Stimulated activated memory B cell treated with anti-CD40 and anti-IgM and Interleukin-4, amounts not matched to agents 10 μg/mL and 1 μg/mL and 100 μg/mL, for 72 hours (primary cell): Measurements from ENCODE around the gene CCNT2.
"Not testable (repeated sequence)": the region's sequence is repeated elsewhere in the genome, so short reads cannot be mapped to it uniquely, and the experiment has no call there.

Source experiments
- ATAC-seq: fragments of 150-1000 bp; cut with Tn5 transposase; 2 replicates; pipeline ENCODE4 v1.10.0; 2021
- H3K27ac Mint-ChIP-seq: one replicate; pipeline ENCODE4 v1.8.0; 2022; ENCODE audit warnings: mild to moderate bottlenecking, mixed read lengths
- H3K27me3 Mint-ChIP-seq: one replicate; pipeline ENCODE4 v1.8.0; 2022; ENCODE audit warnings: mixed read lengths
- H3K36me3 Mint-ChIP-seq: one replicate; pipeline ENCODE4 v1.8.0; 2022; ENCODE audit warnings: mixed read lengths
- H3K4me1 Mint-ChIP-seq: one replicate; pipeline ENCODE4 v1.8.0; 2022; ENCODE audit warnings: mixed read lengths
- H3K4me3 Mint-ChIP-seq: one replicate; pipeline ENCODE4 v1.8.0; 2022; ENCODE audit warnings: mild to moderate bottlenecking, moderate library complexity, mixed read lengths
- H3K9me3 Mint-ChIP-seq: one replicate; pipeline ENCODE4 v1.8.0; 2022; ENCODE audit warnings: mixed read lengths

CCNT2 gene

DNA sequence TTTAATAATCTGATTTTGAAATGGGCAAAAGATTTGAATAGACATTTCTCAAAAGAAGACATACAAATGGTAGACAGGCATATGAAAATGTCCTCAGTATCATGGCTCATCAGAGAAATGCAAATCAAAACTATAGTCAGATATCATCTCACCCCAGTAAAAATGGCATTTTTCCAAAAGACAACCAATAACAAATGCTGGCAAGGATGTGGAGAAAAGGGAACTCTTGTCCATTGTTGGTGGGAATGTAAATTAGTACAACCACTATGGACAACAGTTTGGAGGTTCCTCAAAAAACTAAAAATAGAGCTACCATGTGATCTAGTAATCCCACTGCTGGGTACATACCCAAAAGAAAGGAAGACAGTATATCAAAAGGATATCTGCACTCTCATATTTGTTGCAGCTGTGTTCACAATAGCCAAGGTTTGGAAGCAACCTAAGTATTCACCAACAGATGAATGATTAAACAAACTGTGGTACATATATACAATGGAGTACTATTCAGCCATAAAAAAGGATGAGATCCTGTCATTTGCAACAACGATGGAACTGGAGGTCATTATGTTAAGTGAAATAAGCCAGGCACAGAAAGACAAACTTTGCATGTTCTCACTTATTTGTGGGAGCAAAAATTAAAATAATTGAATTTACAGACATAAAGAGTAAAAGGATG lies 11.0 kb upstream of the CCNT2 start:
- not testable (repeated sequence) for H3K27me3 Mint-ChIP-seq, ATAC-seq, H3K4me1 Mint-ChIP-seq, H3K27ac Mint-ChIP-seq, H3K4me3 Mint-ChIP-seq, H3K9me3 Mint-ChIP-seq
- H3K36me3 Mint-ChIP-seq: peaks cover 12% of the 10 kb centered on the region

DNA sequence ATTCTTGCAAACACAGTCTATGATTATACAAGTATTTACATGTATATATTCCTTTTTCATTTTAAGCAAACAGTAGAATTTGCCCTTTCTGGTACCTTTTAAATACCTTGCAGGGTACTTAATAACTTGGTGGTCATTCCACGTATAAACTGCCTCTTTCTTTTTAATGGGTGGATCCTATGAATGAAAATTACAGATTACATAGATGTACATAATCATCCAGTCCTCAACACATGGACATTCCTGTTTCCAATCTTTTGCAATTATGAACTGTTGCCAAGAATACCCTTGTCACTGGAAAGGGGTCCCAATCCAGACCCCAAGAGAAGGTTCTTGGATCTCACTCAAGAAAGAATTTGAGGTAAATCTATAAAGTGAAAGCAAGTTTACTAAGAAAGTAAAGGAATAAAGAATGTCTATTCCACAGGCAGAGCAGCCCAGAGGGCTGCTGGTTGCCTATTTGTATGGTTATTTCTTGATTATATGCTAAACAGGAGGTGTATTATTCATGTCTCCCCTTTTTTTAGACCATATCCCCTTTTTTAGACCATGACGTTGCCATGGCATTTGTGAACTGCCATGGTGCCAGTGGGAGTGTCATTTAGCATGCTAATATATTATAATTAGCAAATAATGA lies 7.7 kb upstream of the CCNT2 start:
- no peak for ATAC-seq
- H3K4me3 Mint-ChIP-seq: no peak overlapping the region
- H3K4me1 Mint-ChIP-seq: no peaks in the 10 kb centered on the region
- peaks cover 12% of the 10 kb centered on the region for H3K36me3 Mint-ChIP-seq
- no peaks in the 10 kb centered on the region for H3K27me3 Mint-ChIP-seq
- H3K9me3 Mint-ChIP-seq: no peaks in the 10 kb centered on the region
- H3K27ac Mint-ChIP-seq: no peak overlapping the region

DNA sequence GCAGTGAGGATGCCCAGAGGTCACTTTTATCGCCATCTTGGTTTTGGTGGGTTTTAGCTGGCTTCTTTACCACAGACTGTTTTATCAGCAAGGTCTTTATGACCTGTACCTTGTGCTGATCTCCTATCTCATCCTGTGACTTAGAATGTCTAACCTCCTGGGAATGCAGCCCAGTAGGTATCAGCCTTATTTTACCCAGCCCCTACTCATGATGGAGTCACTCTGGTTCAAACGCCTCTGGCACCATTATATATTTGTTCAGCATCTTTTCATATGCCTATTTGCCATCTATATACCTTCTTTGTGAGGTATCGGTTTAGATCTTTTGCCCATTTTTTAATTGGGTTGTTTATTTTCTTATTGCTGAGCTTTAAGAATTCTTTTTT lies 7.2 kb upstream of the CCNT2 start:
- no peak for ATAC-seq

DNA sequence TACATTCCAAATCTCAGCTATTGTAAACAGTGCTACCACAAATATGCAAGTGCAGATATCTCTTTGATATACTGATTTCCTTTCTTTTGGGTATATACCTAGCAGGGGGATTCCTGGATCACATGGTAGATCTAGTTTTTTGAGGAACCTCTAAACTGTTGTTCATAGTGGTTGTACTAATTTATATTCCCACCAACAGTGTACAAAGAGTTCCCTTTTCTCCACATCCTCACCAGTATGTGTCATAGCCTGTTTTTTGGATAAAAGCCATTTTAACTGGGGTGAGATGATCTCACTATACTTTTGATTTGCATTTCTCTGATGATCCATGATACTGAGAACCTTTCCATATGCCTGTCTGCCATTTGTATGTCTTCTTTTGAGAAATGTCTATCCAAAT lies 6.3 kb upstream of the CCNT2 start:
- Mint-ChIP-seq H3K27me3 (no peaks in the 10 kb centered on the region), H3K36me3 (peaks cover 12% of the 10 kb centered on the region), H3K27ac (no peak overlapping the region), H3K9me3 (no peaks in the 10 kb centered on the region), H3K4me1 (peaks cover 6% of the 10 kb centered on the region), H3K4me3 (no peak overlapping the region)
- ATAC-seq: no peak

More for the DNA sequence above, 7.2 kb upstream of the CCNT2 start:
- Mint-ChIP-seq H3K9me3 (no peaks in the 10 kb centered on the region), H3K27ac (no peak overlapping the region), H3K4me1 (no peaks in the 10 kb centered on the region), H3K4me3 (no peak overlapping the region), H3K27me3 (no peaks in the 10 kb centered on the region), H3K36me3 (peaks cover 12% of the 10 kb centered on the region)

GRCh38 chr2:134917360-134917865 lies 1.2 kb upstream of the CCNT2 start:
- ATAC-seq: no peak
- Mint-ChIP-seq H3K27me3 (no peaks in the 10 kb centered on the region), H3K4me3 (peak overlapping the region; percentile 93), H3K4me1 (peaks cover 21% of the 10 kb centered on the region), H3K36me3 (peaks cover 6% of the 10 kb centered on the region), H3K9me3 (no peaks in the 10 kb centered on the region), H3K27ac (peak overlapping the region; percentile 95)

- H3K36me3 Mint-ChIP-seq: peaks cover 6% of the 10 kb centered on the region
- ATAC-seq: peak; percentile 87
- no peaks in the 10 kb centered on the region for H3K27me3 Mint-ChIP-seq
- H3K4me3 Mint-ChIP-seq: peak overlapping the region; percentile 93
- H3K27ac Mint-ChIP-seq: peak overlapping the region; percentile 95
- H3K9me3 Mint-ChIP-seq: no peaks in the 10 kb centered on the region
- peaks cover 27% of the 10 kb centered on the region for H3K4me1 Mint-ChIP-seq
These were observed 615 bp upstream of the CCNT2 start for GRCh38 chr2:134917888-134918525.

DNA sequence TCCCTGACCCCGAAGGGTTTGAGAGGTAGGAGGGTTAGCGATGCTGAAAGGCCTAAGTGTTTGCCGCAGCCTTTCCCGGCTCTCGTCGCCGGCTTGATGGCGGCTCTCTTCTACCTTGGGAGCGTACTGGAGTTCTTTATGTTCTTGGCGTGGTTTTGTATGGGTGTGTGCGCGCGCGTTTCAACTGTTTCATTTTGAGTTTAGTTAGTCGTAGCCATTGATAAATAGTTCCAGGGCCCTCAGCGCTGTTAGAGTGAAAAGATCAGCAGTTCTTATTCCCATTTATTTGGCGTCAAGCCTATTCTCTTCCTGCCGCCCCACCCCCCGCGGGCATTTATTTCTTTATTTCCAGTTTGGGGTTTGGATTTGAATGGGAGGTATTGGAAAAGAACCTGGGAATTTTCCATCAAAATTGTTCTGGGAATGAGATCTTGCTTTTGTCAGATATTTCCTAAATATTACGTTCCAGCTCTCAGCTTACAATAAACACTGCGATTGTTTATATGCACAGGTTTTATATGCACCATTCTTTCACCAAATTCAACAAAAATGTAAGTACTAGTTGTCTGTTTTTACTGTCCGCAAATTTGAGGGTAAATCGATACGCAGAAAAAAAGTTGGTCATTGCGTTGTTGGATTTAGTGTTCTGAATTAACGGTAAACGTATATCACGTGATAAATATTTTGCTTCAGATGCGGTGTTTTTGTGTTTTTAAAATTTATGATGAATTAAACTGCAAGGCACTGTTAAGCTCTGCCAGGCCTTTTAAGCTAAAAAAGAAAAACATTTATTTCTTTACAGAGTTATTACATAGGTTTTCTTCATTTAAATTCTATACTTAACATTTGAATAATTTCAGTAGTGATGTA lies 954 bp downstream of the CCNT2 start:
- H3K9me3 Mint-ChIP-seq: no peaks in the 10 kb centered on the region
- H3K27ac Mint-ChIP-seq: peak overlapping the region; percentile 95
- peaks cover 41% of the 10 kb centered on the region for H3K4me1 Mint-ChIP-seq
- ATAC-seq: no peak
- peak overlapping the region; percentile 93 for H3K4me3 Mint-ChIP-seq
- H3K27me3 Mint-ChIP-seq: no peaks in the 10 kb centered on the region
- H3K36me3 Mint-ChIP-seq: peaks cover 12% of the 10 kb centered on the region

DNA sequence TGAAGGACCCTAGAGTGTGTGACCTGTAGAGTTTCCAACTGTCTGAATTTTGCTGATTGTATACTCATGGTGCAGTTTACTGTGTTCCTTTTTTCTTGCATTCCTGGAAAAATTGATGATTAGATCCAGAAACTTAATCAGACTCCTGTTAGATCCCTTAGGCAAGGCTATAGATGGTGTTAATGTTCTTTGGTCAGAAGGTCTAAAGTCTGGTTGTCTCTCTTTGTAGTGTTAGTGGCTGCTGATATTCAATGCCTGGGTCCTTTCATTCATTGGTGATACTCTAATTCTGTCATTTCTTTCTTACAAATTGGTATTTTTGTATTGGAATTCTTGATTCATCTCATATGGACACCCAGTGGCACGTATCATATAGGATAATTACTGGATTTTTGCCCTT lies 6.3 kb downstream of the CCNT2 start:
- Mint-ChIP-seq H3K27ac (no peak overlapping the region), H3K4me1 (peaks cover 75% of the 10 kb centered on the region), H3K9me3 (no peaks in the 10 kb centered on the region), H3K36me3 (peaks cover 36% of the 10 kb centered on the region), H3K4me3 (no peak overlapping the region), H3K27me3 (no peaks in the 10 kb centered on the region)
- ATAC-seq: no peak

DNA sequence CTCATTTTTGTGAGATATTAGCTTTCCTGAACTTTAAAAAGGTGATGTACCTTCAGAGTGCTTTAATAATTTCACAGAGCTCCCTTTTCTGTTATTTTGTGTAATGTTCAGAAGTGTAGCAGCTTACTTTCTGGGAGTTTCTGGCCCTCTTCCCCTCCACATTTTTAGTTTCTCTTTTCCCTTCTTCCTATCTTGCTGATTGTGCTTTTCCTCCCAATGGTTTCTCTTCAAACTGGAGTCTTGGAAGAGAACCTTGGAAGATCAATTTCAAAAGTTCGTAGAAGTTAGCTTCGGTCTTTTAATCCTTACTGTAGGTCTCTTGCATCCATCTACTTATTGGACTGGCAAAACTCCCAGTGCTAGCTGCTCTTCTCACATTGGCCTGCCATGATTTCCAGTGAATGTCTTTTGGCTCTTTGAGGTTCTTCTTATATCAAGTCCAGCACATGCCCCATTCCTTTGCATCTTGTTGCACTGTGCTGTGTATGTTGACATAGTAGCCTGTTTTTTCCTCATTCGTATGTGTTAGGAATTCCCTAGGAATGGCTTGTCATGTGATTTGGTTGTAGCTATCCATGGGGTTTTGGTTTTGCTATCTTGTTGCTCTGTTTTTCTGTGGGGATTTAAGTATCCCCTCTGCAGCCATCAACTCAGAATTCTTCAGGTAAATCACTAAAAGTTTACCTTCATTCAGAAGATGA lies 7.8 kb downstream of the CCNT2 start:
- H3K4me1 Mint-ChIP-seq: peaks cover 77% of the 10 kb centered on the region
- H3K27me3 Mint-ChIP-seq: no peaks in the 10 kb centered on the region
- H3K9me3 Mint-ChIP-seq: no peaks in the 10 kb centered on the region
- H3K4me3 Mint-ChIP-seq: peak overlapping the region; percentile 2
- no peak for ATAC-seq
- peaks cover 42% of the 10 kb centered on the region for H3K36me3 Mint-ChIP-seq
- H3K27ac Mint-ChIP-seq: no peak overlapping the region

GRCh38 chr2:134927195-134927594 lies 8.6 kb downstream of the CCNT2 start:
- no peaks in the 10 kb centered on the region for H3K27me3 Mint-ChIP-seq

GRCh38 chr2:134932864-134933526 lies 14.4 kb downstream of the CCNT2 start:
- H3K27me3 Mint-ChIP-seq: no peaks in the 10 kb centered on the region
- no peak for ATAC-seq
- no peak overlapping the region for H3K4me3 Mint-ChIP-seq
- H3K4me1 Mint-ChIP-seq: peaks cover 52% of the 10 kb centered on the region
- H3K36me3 Mint-ChIP-seq: peaks cover 40% of the 10 kb centered on the region
- no peaks in the 10 kb centered on the region for H3K9me3 Mint-ChIP-seq
- H3K27ac Mint-ChIP-seq: peak overlapping the region; percentile 1

More at GRCh38 chr2:134927195-134927594, 8.6 kb downstream of the CCNT2 start:
- Mint-ChIP-seq H3K4me1 (peaks cover 75% of the 10 kb centered on the region), H3K4me3 (no peak overlapping the region), H3K36me3 (peaks cover 42% of the 10 kb centered on the region), H3K9me3 (no peaks in the 10 kb centered on the region), H3K27ac (no peak overlapping the region)
- ATAC-seq: no peak

DNA sequence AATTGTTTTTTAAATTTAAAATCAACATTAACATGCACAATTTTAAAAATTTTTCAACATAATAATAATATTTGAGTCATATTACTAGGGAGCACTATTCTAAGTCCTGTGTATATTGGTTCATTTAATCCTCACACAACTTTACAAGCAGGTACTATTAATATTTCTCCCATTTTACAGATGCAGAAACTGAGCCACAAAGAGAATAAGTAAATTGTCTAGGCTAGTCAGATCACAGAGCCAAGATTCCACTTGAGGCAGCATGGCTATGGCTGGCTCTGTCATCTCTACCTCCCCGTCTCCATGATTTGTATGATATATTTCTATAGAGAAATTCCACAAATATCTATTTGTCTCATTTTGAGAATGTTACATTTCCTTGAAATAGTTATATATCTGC lies 15.1 kb downstream of the CCNT2 start:
- Mint-ChIP-seq H3K4me3 (no peak overlapping the region), H3K9me3 (no peaks in the 10 kb centered on the region), H3K36me3 (peaks cover 35% of the 10 kb centered on the region), H3K27me3 (no peaks in the 10 kb centered on the region), H3K27ac (no peak overlapping the region), H3K4me1 (peaks cover 47% of the 10 kb centered on the region)
- no peak for ATAC-seq

GRCh38 chr2:134934150-134934549 lies 15.5 kb downstream of the CCNT2 start:
- Mint-ChIP-seq H3K36me3 (peaks cover 34% of the 10 kb centered on the region), H3K4me3 (no peak overlapping the region), H3K4me1 (peaks cover 45% of the 10 kb centered on the region), H3K27me3 (no peaks in the 10 kb centered on the region), H3K27ac (no peak overlapping the region), H3K9me3 (no peaks in the 10 kb centered on the region)
- ATAC-seq: no peak

DNA sequence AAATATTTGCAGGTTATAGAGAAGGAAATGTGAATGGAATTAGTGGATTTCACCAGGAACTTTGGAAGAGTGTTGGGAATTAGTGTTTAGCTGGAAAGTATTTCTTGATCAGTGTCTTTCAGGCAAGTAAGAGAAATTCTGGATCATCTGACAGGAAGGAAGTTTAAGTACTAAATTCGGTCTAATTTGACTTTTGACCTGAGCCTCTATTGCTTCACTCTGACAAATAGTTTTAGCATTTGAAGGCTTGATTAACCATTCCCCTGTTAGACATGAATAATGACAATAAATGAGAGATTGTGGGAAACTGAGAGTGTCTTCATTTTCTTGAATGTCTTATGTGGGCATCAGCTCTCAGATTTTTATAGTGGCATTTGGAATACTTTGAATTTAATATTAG lies 16.0 kb downstream of the CCNT2 start:
- H3K9me3 Mint-ChIP-seq: no peaks in the 10 kb centered on the region
- peaks cover 35% of the 10 kb centered on the region for H3K36me3 Mint-ChIP-seq
- H3K4me3 Mint-ChIP-seq: no peak overlapping the region
- H3K27ac Mint-ChIP-seq: no peak overlapping the region
- H3K4me1 Mint-ChIP-seq: peaks cover 40% of the 10 kb centered on the region
- no peak for ATAC-seq
- no peaks in the 10 kb centered on the region for H3K27me3 Mint-ChIP-seq
